Erythroblast (primary cell): Measurements from ENCODE around the gene TMEM217.

Experiments
- DNase-seq, 2 experiments: peaks; one replicate each; lab custom pipeline; 2025; lab: John Stamatoyannopoulos, UW
- GATA1 ChIP-seq: IDR thresholded peaks from 2 replicates; pipeline ENCODE4 v1.6.1; 2011; ENCODE audit warnings: low read depth, mild to moderate bottlenecking, control low read depth, low read length, moderate library complexity
- POLR2A ChIP-seq: IDR thresholded peaks from 2 replicates; pipeline ENCODE4 v1.6.1; 2011; ENCODE audit warnings: mild to moderate bottlenecking, low read length

The TMEM217 gene

GRCh38 chr6:37269105-37269504 is 11.2 kb upstream of the TMEM217 start:
- TF ChIP-seq POLR2A (no peak), GATA1 (no peak)
- no peak for DNase-seq

GRCh38 chr6:37265860-37266259 is 7.9 kb upstream of the TMEM217 start:
- TF ChIP-seq POLR2A (no peak), GATA1 (no peak)
- DNase-seq, result no peak

- TF ChIP-seq GATA1 (no peak), POLR2A (no peak)
- DNase-seq, result no peak
These were observed 7.1 kb upstream of the TMEM217 start for GRCh38 chr6:37265001-37265400.

DNA sequence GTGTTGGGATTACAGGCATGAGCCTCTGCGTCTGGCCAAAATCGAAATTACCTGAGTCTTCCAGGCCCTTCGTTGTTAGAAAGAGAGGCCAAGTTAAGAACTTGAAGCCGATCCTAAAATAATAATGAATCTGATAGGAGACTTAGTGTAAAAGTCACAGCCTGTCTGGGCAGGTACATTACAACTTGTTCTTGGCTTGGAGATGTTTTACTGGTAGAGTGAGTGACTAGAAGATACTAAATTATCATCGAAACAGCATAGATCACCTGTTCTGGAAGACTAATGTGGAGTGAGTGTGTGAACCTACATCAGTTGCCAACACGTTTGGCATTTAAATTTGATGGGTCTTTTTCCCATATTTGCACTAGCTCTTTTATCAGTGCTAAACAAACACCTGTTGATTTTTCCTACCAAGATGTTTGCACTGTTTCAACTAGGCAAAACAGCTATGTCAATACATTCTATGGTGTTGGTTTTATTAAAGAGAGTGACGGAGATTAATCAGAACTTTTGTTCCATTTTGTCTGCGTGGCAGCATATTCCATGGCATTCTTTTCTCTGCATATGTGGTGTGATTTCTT is 4.6 kb upstream of the TMEM217 start:
- TF ChIP-seq GATA1, result no peak
- TF ChIP-seq POLR2A, result no peak
- no peak for DNase-seq

DNA sequence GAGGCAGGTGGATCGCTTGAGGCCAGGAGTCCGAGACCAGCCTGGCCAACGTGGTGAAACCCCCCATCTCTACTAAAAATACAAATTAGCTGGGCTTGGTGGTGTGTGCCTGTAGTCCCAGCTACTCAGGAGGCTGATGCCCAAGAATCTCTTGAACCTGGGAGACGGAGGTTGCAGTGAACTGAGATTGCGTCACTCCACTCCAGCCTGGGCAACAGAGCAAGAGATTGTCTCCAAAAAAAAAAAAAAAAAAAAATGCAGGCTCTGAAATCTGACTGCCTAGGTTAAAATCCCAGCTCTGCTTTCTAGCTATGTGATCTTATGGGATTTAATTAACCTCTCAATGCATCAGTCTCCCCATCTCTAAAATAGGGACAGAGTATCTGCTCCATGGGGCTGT is 3.3 kb upstream of the TMEM217 start:
- no peak for DNase-seq
- no peak for TF ChIP-seq POLR2A
- TF ChIP-seq GATA1, result no peak

DNA sequence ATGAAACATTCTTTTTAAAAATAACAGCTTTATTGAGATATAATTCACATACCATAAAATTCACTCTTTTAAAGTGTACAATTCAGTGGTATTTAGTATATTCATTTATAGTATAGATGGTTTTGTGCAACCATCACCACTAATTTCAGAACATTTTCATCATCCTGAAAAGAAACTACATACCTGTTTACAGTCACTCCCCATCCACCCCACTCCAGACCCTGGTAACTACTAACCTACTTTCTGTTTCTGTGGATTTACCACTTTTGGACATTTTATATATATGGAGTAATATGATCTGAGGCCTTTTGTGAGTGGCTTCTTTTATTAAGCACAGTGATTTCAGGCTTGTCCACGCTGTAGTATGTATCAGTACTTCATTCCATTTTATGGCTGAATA is 2.5 kb upstream of the TMEM217 start:
- TF ChIP-seq GATA1 (no peak), POLR2A (no peak)
- DNase-seq, result peak in 1 of 2 experiments; percentile 56

- TF ChIP-seq POLR2A (no peak), GATA1 (no peak)
- peak in 1 of 2 experiments; percentile 60 for DNase-seq
These were observed 2.1 kb upstream of the TMEM217 start for GRCh38 chr6:37260040-37260439.

- peak in 1 of 2 experiments; percentile 59 for DNase-seq
- no peak for TF ChIP-seq POLR2A
- TF ChIP-seq GATA1, result no peak
These were observed 1.2 kb upstream of the TMEM217 start for GRCh38 chr6:37259191-37259590.

GRCh38 chr6:37258405-37259105 is 611 bp upstream of the TMEM217 start:
- TF ChIP-seq GATA1 (no peak), POLR2A (no peak)

GRCh38 chr6:37257320-37257633 is 667 bp downstream of the TMEM217 start:
- no peak for TF ChIP-seq POLR2A
- TF ChIP-seq GATA1, result no peak

More at GRCh38 chr6:37258405-37259105, 611 bp upstream of the TMEM217 start:
- DNase-seq, result no peak

GRCh38 chr6:37256692-37257319 is 1.1 kb downstream of the TMEM217 start:
- no peak for DNase-seq
- TF ChIP-seq POLR2A, result no peak
- no peak for TF ChIP-seq GATA1

More at GRCh38 chr6:37257320-37257633, 667 bp downstream of the TMEM217 start:
- no peak for DNase-seq

- no peak for TF ChIP-seq GATA1
- no peak for TF ChIP-seq POLR2A
- DNase-seq, result no peak
These were observed 3.1 kb downstream of the TMEM217 start for GRCh38 chr6:37254881-37255280.

GRCh38 chr6:37253486-37254007 is 4.4 kb downstream of the TMEM217 start:
- TF ChIP-seq POLR2A (no peak), GATA1 (no peak)
- DNase-seq, result no peak

DNA sequence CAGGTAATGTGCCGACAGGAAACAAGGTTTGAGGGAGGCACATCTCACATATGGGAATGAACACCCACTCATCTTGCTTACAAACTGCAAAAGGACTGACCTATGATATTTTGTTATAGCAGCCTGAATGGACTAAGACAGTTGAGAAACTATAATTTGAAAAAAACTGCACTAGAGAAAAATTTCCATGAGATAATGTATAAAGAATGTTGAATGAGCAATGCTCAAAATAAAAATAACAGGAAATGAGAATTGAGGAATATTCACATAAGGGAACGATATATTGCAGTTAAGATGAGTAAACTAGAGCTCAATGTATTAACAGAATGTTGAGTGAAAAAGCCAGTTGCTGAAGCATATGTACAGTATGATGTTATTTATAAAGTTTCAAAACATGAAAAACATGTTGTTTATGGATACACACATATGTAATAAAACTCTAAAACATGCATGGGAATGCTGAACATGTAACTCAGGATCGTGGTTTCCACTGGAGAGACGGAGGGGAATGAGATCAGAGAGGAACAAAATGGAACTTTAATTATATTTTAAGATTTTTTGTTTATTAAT is 6.6 kb downstream of the TMEM217 start:
- no peak for DNase-seq
- TF ChIP-seq GATA1 (no peak), POLR2A (no peak)
